ENCODE measurements around the gene GDNF.

GDNF gene

DNA sequence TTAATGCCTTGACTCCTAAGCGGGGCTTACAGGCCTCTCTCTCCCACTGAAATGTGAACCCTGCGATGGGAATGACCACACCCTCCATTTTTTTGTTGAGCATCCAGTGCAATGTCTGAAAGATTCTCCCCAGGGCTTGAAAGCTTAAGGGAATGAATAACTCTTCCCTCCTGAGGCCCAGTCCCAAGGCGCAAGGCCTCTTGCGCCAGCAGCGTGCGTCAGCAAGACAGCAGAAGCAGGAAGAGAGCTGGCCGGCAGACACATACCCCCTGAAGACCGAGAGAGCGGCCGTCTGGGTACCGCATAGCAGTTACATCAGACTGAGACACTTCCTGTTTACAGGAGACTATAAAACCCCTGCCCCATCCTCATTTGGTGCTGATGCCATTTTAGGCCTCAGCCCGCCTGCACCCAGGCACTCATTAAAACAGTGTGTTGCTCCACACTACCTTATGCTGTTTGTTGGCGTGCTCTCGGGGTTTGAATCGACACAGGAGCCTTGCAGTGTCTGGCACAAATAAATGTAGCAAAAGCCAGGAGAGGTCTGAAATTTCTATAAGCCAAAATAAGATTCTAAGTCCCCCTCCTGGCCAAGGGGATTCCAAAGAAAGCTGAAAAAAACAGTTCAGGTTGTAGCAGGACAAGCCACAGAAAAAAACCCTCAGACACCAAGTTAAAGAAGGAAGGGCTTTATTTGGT, 62.3 kb downstream of the GDNF start:
- no peak for DNase-seq

DNA sequence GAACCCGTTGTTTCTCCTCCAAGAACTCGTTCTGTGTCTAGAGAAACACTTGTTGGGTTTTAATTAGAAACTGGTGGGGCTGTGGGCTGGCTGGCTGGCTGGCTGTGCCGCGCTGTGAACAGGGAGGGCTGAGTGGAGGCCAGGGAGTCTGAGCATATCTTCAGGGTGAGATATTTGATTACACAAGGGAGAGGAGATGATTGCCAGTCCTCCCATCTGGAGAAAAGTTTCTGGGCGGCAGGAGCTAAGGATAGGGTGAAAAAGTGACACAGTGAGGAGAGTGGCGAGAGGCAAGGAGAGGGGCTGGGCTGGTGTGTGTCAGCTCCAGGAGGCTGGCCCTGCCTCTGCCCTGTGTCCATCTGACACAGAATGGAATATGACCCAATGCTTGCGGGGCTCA, 63.0 kb downstream of the GDNF start:
- no peak for DNase-seq

DNA sequence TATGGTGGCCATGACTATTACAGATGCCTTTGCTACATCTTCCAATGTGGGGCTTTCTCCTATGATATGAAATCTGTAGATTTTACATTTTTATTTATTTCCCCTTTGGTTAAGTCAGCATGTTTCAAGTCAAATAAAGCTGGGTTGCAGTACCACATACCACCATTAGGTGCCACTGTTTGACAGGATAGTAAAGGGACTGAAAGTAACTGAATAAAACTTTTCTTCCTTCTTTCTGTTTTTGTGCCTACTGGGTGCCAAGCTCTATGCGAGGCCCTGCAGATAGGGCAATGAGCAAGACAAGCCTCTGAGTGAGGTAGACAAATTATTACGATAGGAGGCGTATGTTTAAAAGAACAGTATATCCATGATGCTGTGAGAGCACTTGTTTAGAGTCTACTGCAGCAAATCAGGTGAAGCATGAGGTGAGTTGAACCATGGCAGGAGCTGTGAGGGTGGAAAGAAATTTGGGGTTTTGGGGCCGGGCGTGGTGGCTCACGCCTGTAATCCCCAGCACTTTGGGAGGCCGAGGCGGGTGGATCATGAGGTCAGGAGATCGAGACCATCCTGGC, 64.8 kb downstream of the GDNF start:
- no peak for DNase-seq

DNA sequence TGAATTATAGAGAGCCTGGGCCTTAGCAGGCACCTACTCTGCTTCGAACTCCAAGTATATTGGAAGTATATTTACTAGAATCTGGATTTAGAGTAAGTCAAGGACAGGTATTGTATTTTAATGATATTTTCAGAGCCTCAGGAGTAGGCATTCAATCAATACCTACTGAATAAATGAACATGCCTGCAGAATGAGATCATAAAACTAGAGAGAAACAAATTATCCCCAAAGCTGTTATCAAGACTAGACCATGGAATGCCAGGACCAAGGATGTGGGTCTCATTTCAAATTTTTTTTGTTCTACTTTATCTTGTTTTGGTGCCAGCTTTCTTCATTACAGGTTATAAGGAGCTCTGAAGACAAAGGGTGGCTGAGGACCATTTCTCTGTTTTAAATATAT, 66.0 kb downstream of the GDNF start:
- no peak for DNase-seq

DNA sequence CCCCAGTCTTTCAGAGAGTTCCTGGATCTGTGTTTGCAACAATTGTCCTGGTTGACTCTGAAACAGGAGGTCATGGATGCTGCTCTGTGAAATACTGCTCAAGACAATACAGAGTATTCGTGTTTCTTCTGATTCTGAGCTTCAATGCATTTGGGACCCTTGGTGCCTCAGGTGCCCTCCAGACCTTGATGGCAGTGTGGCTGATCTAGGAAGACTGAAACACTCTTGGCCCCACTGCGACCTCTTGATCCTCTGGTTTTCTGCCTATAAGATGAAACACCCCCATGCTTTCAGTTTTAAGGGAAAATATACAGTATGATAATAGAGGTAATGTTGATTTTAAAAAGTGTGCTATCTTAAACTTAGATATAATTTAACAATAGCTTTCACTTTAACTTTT, 67.6 kb downstream of the GDNF start:
- no peak for DNase-seq

DNA sequence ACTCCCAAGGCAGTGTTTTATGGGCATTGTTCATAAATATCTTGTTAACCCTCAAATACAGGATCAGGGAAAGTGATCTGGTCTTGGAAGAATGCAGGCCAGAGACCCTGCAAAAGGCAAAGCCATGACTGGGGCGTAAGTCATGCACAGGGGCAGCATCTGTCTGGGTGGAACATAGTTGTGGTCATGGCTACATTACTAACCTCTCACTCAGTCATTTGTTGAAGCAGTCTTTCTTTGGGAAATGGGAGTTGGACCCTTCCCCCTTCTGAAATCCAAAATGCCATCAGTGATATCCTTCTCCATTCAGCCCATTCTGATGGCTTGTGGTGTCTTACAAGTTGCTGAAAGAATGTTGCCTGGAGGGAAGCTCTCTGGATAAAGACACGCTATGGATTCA, 68.1 kb downstream of the GDNF start:
- no peak for DNase-seq

DNA sequence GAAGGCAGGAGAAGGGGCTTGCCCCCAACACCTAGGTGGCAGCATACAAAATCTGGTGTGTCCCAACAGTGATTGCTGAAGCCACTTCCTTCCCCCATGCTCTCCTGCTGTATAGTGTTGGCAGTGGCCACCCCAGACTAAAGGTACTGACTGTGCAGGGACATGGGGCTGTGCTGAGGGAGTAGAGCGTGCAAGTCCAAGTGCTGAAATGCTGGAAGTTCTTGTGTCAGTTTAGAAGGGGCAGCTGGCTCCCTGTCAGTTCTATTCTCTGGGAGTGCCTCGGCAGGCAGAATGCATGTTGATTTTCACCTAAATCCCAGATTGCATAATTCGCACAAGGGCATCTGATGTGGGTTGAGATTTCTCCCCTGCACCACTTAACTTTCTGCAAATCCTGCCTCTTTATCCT, 68.6 kb downstream of the GDNF start:
- no peak for DNase-seq

DNA sequence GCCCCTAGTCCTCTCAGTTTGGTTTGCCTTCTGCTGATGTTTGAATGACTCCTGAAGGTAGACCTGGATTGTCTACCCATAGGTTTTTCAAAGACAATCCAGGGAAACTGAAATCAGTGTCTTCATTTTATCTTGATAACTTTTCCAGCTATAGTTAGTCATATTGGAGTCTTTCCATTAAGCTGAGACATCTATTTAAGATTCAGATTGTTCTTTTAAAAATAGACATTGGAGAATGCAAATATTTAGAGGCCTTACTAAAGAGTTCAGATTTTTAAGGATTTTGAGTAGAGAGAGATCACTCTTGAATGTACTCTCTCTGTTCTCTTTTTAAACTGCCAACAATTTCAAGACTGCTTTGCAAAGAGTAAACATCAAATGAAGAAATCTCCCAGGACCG, 69.1 kb downstream of the GDNF start:
- DNase-seq, result no peak

DNA sequence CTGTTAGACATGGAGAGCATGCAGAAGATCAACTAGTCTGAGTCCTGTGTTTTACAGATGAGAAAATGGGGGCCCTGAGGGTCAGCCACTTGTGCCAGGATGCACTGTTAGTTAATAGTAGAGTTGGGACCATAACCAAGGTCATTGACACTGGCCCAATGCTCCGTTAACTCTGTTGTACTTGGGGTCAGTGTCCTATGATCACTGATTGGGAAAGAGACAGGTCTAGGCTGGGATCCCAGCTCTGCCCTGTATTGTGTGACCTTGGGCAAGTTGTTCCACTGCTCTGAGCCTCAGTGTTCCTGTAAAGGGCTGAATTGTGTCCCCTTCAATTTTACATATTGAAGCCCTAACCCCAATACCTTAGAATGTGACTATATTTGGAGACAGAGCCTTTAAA, 70.0 kb downstream of the GDNF start:
- no peak for DNase-seq

DNA sequence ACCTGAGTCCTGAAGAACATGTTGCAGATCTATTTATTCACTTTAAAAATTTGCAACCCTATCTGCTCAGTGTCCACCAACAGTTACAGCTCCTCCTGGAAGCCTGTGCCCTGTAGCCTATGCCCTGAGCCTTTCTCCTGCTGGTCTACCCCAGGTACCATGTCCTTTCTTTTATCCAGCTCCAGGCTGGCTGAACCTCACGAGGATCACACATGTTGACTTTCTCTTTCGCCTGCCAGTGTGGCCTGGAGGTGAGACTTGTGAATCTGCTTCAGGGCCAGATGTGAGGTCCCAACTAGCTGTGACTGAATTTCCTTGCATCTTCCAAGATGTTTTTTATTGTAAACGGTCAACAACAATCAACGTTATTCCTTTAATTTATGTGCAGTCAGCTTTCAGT, 70.7 kb downstream of the GDNF start:
- DNase-seq, result no peak

DNA sequence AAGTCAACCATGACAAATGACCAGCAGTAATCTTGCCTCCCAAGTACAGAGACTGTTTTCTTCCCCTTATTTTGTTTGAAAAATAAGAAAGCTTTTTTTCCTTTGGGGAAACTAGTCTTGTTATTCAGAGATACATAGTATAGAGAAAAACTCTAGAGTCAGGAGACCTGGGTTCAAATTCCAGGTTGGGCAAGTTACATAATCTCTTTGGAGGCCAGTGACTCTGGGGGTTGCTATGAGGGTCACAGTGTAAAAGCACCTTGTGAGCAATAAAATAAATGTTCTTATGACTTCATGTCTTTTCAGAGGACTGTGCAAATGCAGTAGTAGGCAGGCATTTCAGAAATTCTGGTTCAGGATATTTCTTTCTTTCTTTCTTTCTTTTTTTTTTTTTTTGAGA, 71.5 kb downstream of the GDNF start:
- DNase-seq, result no peak

DNA sequence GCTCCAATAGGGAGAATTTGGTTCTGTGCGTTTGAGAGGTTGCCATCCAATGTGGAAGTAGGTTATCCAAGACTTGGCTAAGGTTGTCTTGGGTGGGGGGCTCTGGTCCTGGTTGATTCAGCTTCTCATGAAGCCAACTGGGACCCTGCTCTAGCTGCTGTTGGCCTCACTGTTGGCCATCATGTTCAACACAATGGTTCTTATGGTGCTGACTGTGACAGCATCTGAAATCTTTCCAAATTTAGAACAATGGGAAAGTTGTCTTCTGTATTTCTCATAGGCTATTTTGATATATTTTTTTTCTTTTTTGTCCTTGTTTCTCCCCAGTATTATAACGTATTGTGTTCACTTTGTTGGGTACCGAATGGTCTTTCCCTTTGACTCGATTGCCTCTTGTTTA, 71.9 kb downstream of the GDNF start:
- no peak for DNase-seq

DNA sequence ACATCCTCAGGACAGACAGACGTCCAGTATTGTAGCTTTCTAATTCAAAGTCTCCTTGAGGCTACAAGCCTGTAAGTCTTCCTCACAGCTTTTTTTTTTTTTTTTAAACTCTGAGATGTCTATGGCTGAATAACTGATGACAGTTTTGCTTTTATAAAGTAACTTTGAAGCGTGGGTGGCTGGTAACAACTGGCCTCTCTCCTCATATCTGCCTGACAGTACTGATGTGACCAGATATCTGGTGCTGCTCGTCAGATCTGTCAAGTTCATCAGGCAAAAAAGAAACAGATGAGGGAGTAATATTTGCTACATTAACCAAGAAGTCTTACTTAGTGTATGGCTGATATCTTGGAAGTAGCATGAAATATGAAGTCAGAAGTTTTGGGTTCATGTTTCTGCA, 72.6 kb downstream of the GDNF start:
- DNase-seq, result no peak
